Retina (tissue), 1 donor: Measurements from ENCODE around the gene OPCML.
A peak's percentile ranks its signal among the peaks of the same experiment; 100 is the strongest.

Experiments
- DNase-seq: peaks from one replicate; pipeline ENCODE4 v3.0.0-alpha.2; 2016

The OPCML gene

GRCh38 chr11:133014337-133014736, 518.0 kb downstream of the OPCML start:
- DNase-seq, result no peak

- no peak for DNase-seq
These were observed 519.5 kb downstream of the OPCML start for GRCh38 chr11:133012803-133013202.

GRCh38 chr11:133011604-133012003, 520.7 kb downstream of the OPCML start:
- no peak for DNase-seq

- no peak for DNase-seq
These were observed 525.2 kb downstream of the OPCML start for GRCh38 chr11:133007027-133007584.

- DNase-seq, result no peak
These were observed 527.9 kb downstream of the OPCML start for GRCh38 chr11:133004369-133004768.

GRCh38 chr11:132999516-132999915, 532.8 kb downstream of the OPCML start:
- DNase-seq, result no peak

- no peak for DNase-seq
These were observed 533.3 kb downstream of the OPCML start for GRCh38 chr11:132999031-132999430.

GRCh38 chr11:132997396-132997795, 534.9 kb downstream of the OPCML start:
- DNase-seq, result no peak

GRCh38 chr11:132994966-132995365, 537.3 kb downstream of the OPCML start:
- no peak for DNase-seq

- peak; percentile 90 for DNase-seq
These were observed 538.3 kb downstream of the OPCML start for GRCh38 chr11:132993991-132994502.

GRCh38 chr11:132992838-132993631, 539.3 kb downstream of the OPCML start:
- peak; percentile 92 for DNase-seq

- DNase-seq, result peak; percentile 43
These were observed 543.9 kb downstream of the OPCML start for GRCh38 chr11:132988411-132988810.

- DNase-seq, result no peak
These were observed 544.4 kb downstream of the OPCML start for GRCh38 chr11:132987936-132988335.

- DNase-seq, result no peak
These were observed 548.7 kb downstream of the OPCML start for GRCh38 chr11:132983641-132983978.

GRCh38 chr11:132982772-132983640, 549.3 kb downstream of the OPCML start:
- peak; percentile 39 for DNase-seq

- no peak for DNase-seq
These were observed 551.0 kb downstream of the OPCML start for GRCh38 chr11:132981131-132981956.

GRCh38 chr11:132980670-132981069, 551.6 kb downstream of the OPCML start:
- DNase-seq, result no peak

- no peak for DNase-seq
These were observed 554.6 kb downstream of the OPCML start for GRCh38 chr11:132977746-132978145.

GRCh38 chr11:132977241-132977640, 555.1 kb downstream of the OPCML start:
- no peak for DNase-seq

- no peak for DNase-seq
These were observed 556.2 kb downstream of the OPCML start for GRCh38 chr11:132976115-132976514.

- no peak for DNase-seq
These were observed 558.6 kb downstream of the OPCML start for GRCh38 chr11:132973686-132974085.

- DNase-seq, result no peak
These were observed 559.7 kb downstream of the OPCML start for GRCh38 chr11:132972565-132972964.

GRCh38 chr11:132971351-132971750, 561.0 kb downstream of the OPCML start:
- peak; percentile 32 for DNase-seq
